ENCODE results near the gene VMO1. TPM values are rescaled to one million over a fixed set of nuclear protein-coding genes. Genes with fewer than 3 reads are reported as not detected.

VMO1 gene
- polyA plus RNA-seq, 1 donor (not counting 4 experiments of a cell fraction or from before 2014, with no cell fraction given): 0.14 TPM

- TF ChIP-seq EZH2 (IDR thresholded peaks at IDR 0.05; ENCODE audit: low read length): no peak
- TF ChIP-seq CTCF (optimal IDR thresholded peaks at IDR 0.05 in 1 of 3, IDR thresholded peaks at IDR 0.05 in 1 of 3, conservative IDR thresholded peaks at IDR 0.05 in 1 of 3; ENCODE audit: extremely low read depth in 1 of 3, insufficient read depth in 2 of 3, low read length in 3 of 3): no peak
- H3K27ac ChIP-seq (ENCODE audit: control insufficient read depth, insufficient read depth, low read length): no peak overlapping the region
- DNase-seq (ENCODE audit: low read depth, low spot score) (no peak), FAIRE-seq (no peak)
- H2AFZ ChIP-seq (ENCODE audit: control insufficient read depth, low read length): no peak overlapping the region
- H3K36me3 ChIP-seq (ENCODE audit: control insufficient read depth in 2 of 2, extremely low read depth in 1 of 2, insufficient read depth in 2 of 2, low read length in 2 of 2): no peaks in the 10 kb centered on the region
- peaks cover 6% of the 10 kb centered on the region for H3K27me3 ChIP-seq (ENCODE audit: control insufficient read depth, extremely low read depth, insufficient read depth, low read length)
- no peaks in the 10 kb centered on the region for H3K4me1 ChIP-seq (ENCODE audit: control insufficient read depth, extremely low read depth, insufficient read depth, low read length)
- dilution Hi-C loops (cut with MboI; ENCODE audit: extremely low pct_ligation_motif_present, low sequenced_read_pairs): no loop called here
- no peak overlapping the region for H3K4me3 ChIP-seq (ENCODE audit: control insufficient read depth in 2 of 3, extremely low read depth in 1 of 3, insufficient read depth in 2 of 3, low read depth in 1 of 3, low read length in 3 of 3)
- H3K4me2 ChIP-seq (ENCODE audit: control insufficient read depth, extremely low read depth, insufficient read depth, low read depth, low read length): no peak overlapping the region
- H4K20me1 ChIP-seq (ENCODE audit: control insufficient read depth, extremely low read depth, insufficient read depth, low read length): no peaks in the 10 kb centered on the region
- no peaks in the 10 kb centered on the region for H3K79me2 ChIP-seq (ENCODE audit: control insufficient read depth, insufficient read depth, low read length)
- H3K9ac ChIP-seq (ENCODE audit: control insufficient read depth, extremely low read depth, insufficient read depth, low read length): no peak overlapping the region
- H3K9me1 ChIP-seq (ENCODE audit: control insufficient read depth, extremely low read depth, insufficient read depth, low read length): no peaks in the 10 kb centered on the region
- no peaks in the 10 kb centered on the region for H3K9me3 ChIP-seq (ENCODE audit: control insufficient read depth, low read depth, low read length)
These were observed 37.5 kb downstream of the VMO1 start for GRCh38 chr17:4748686-4749085.

- no peak for TF ChIP-seq EZH2 (IDR thresholded peaks at IDR 0.05; ENCODE audit: low read length)
- TF ChIP-seq CTCF (optimal IDR thresholded peaks at IDR 0.05 in 1 of 3, IDR thresholded peaks at IDR 0.05 in 1 of 3, conservative IDR thresholded peaks at IDR 0.05 in 1 of 3; ENCODE audit: extremely low read depth in 1 of 3, insufficient read depth in 2 of 3, low read length in 3 of 3): no peak
- Histone ChIP-seq H3K9me3 (ENCODE audit: control insufficient read depth, low read depth, low read length) (no peaks in the 10 kb centered on the region), H4K20me1 (ENCODE audit: control insufficient read depth, extremely low read depth, insufficient read depth, low read length) (no peaks in the 10 kb centered on the region), H3K9me1 (ENCODE audit: control insufficient read depth, extremely low read depth, insufficient read depth, low read length) (no peaks in the 10 kb centered on the region), H3K27ac (ENCODE audit: control insufficient read depth, insufficient read depth, low read length) (no peak overlapping the region), H3K27me3 (ENCODE audit: control insufficient read depth, extremely low read depth, insufficient read depth, low read length) (peaks cover 6% of the 10 kb centered on the region), H3K79me2 (ENCODE audit: control insufficient read depth, insufficient read depth, low read length) (no peaks in the 10 kb centered on the region), H3K4me3 (ENCODE audit: control insufficient read depth in 2 of 3, extremely low read depth in 1 of 3, insufficient read depth in 2 of 3, low read depth in 1 of 3, low read length in 3 of 3) (no peak overlapping the region), H3K4me1 (ENCODE audit: control insufficient read depth, extremely low read depth, insufficient read depth, low read length) (no peaks in the 10 kb centered on the region), H3K36me3 (ENCODE audit: control insufficient read depth in 2 of 2, extremely low read depth in 1 of 2, insufficient read depth in 2 of 2, low read length in 2 of 2) (no peaks in the 10 kb centered on the region), H3K4me2 (ENCODE audit: control insufficient read depth, extremely low read depth, insufficient read depth, low read depth, low read length) (no peak overlapping the region), H2AFZ (ENCODE audit: control insufficient read depth, low read length) (no peak overlapping the region), H3K9ac (ENCODE audit: control insufficient read depth, extremely low read depth, insufficient read depth, low read length) (no peak overlapping the region)
- dilution Hi-C loops (cut with MboI; ENCODE audit: extremely low pct_ligation_motif_present, low sequenced_read_pairs): no loop called here
- DNase-seq (ENCODE audit: low read depth, low spot score) (no peak), FAIRE-seq (no peak)
These were observed 38.3 kb downstream of the VMO1 start for GRCh38 chr17:4747847-4748246.

All from keratinocyte (primary cell).